ENCODE measurements around the gene TAAR5. TPM values are rescaled to one million over a fixed set of nuclear protein-coding genes. Genes with fewer than 3 reads are reported as not detected.

TAAR5 gene
- polyA plus RNA-seq, 3 donors: not detected

GRCh38 chr6:132569170-132569569, 20.4 kb downstream of the TAAR5 start:
- 94% methylated on average over 2 of the region's 4 CpGs for WGBS (ENCODE audit: insufficient coverage)
- H3K4me3 ChIP-seq (replicated peaks in 1 of 3; ENCODE audit: low read depth in 2 of 3, low read length in 3 of 3): no peak overlapping the region
- peaks cover 4 to 12% (median 10%) of the 10 kb centered on the region in 3 donors for H3K27me3 Mint-ChIP-seq (ENCODE audit: low read depth in 3 of 3)

DNA sequence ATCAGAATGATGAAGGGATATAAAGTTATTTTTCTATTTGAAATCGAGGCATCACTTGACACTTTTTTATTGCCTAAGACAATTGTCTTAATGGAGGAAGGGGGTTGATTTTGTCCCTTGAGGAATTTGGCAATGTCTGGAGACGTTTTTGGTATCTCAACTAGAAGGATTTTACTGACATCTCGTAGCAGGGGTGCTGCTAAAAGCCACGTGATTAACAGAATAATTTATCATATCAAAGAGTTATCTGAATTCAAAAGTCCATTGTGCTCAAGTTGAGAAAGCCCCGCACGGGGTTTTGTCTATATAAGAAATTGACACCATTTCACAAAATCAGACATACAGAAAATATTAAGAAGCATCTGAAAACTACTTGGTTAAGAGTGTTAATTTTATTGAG, 20.9 kb downstream of the TAAR5 start:
- intact Hi-C loops (cut with micrococcal nuclease): no loop called here
- no peaks in the 10 kb centered on the region for H3K9me3 ChIP-seq (replicated peaks in 1 of 2; ENCODE audit: control insufficient read depth in 1 of 2, insufficient read depth in 1 of 2, low read length in 2 of 2)

More at GRCh38 chr6:132569170-132569569, 20.4 kb downstream of the TAAR5 start:
- intact Hi-C loops (cut with micrococcal nuclease): no loop called here
- no peaks in the 10 kb centered on the region for H3K36me3 Mint-ChIP-seq
- no peaks in the 10 kb centered on the region for H3K9me3 Mint-ChIP-seq
- DNase-seq: no peak
- Histone ChIP-seq H3K79me2 (ENCODE audit: insufficient read depth, low read length) (no peaks in the 10 kb centered on the region), H3K9ac (ENCODE audit: insufficient read depth, low read length, poor library complexity, severe bottlenecking) (no peak overlapping the region), H3K36me3 (replicated peaks in 1 of 2; ENCODE audit: control insufficient read depth in 1 of 2, insufficient read depth in 2 of 2, low read length in 2 of 2) (no peaks in the 10 kb centered on the region), H3K27ac (ENCODE audit: low read depth in 1 of 2, low read length in 2 of 2) (no peak overlapping the region), H4K20me1 (ENCODE audit: insufficient read depth, low read length) (no peaks in the 10 kb centered on the region), H3K4me2 (replicated peaks; ENCODE audit: extremely low read depth, low read length, poor library complexity, severe bottlenecking) (no peak overlapping the region), H3K27me3 (ENCODE audit: control insufficient read depth in 2 of 2, insufficient read depth in 2 of 2, low read length in 2 of 2) (peaks cover 0 to 16% of the 10 kb centered on the region in 2 donors), H3K9me3 (replicated peaks in 1 of 2; ENCODE audit: control insufficient read depth in 1 of 2, insufficient read depth in 1 of 2, low read length in 2 of 2) (no peaks in the 10 kb centered on the region), H2AFZ (ENCODE audit: insufficient read depth, low read depth, low read length, poor library complexity, severe bottlenecking) (no peak overlapping the region), H3K4me1 (ENCODE audit: control insufficient read depth in 1 of 2, insufficient read depth in 2 of 2, low read length in 2 of 2) (peaks cover 10 to 16% of the 10 kb centered on the region in 2 donors)
- no peak overlapping the region for H3K4me3 Mint-ChIP-seq
- no peak overlapping the region for H3K27ac Mint-ChIP-seq
- no peak for TF ChIP-seq CTCF (IDR thresholded peaks at IDR 0.05)
- peaks cover 11% of the 10 kb centered on the region for H3K4me1 Mint-ChIP-seq

More for the DNA sequence above, 20.9 kb downstream of the TAAR5 start:
- TF ChIP-seq CTCF (IDR thresholded peaks at IDR 0.05): no peak
- Histone ChIP-seq H3K4me1 (ENCODE audit: control insufficient read depth in 1 of 2, insufficient read depth in 2 of 2, low read length in 2 of 2) (peaks cover 10 to 16% of the 10 kb centered on the region in 2 donors), H2AFZ (ENCODE audit: insufficient read depth, low read depth, low read length, poor library complexity, severe bottlenecking) (no peak overlapping the region), H3K4me3 (replicated peaks in 1 of 3; ENCODE audit: low read depth in 2 of 3, low read length in 3 of 3) (no peak overlapping the region), H3K27ac (ENCODE audit: low read depth in 1 of 2, low read length in 2 of 2) (no peak overlapping the region), H4K20me1 (ENCODE audit: insufficient read depth, low read length) (no peaks in the 10 kb centered on the region), H3K36me3 (replicated peaks in 1 of 2; ENCODE audit: control insufficient read depth in 1 of 2, insufficient read depth in 2 of 2, low read length in 2 of 2) (no peaks in the 10 kb centered on the region), H3K27me3 (ENCODE audit: control insufficient read depth in 2 of 2, insufficient read depth in 2 of 2, low read length in 2 of 2) (peaks cover 0 to 14% of the 10 kb centered on the region in 2 donors), H3K79me2 (ENCODE audit: insufficient read depth, low read length) (no peaks in the 10 kb centered on the region), H3K4me2 (replicated peaks; ENCODE audit: extremely low read depth, low read length, poor library complexity, severe bottlenecking) (no peak overlapping the region), H3K9ac (ENCODE audit: insufficient read depth, low read length, poor library complexity, severe bottlenecking) (no peak overlapping the region)
- Mint-ChIP-seq H3K27me3 (ENCODE audit: low read depth in 3 of 3) (peaks cover 4 to 12% (median 8%) of the 10 kb centered on the region in 3 donors), H3K4me1 (peaks cover 11% of the 10 kb centered on the region), H3K36me3 (no peaks in the 10 kb centered on the region), H3K27ac (no peak overlapping the region), H3K4me3 (no peak overlapping the region), H3K9me3 (no peaks in the 10 kb centered on the region)
- DNase-seq: no peak
- WGBS (ENCODE audit: insufficient coverage): no CpG with 5 or more reads among the region's 6 CpGs

Measured in CD14-positive monocyte (primary cell).